ENCODE results near the gene SLC36A3.

Gene SLC36A3

DNA sequence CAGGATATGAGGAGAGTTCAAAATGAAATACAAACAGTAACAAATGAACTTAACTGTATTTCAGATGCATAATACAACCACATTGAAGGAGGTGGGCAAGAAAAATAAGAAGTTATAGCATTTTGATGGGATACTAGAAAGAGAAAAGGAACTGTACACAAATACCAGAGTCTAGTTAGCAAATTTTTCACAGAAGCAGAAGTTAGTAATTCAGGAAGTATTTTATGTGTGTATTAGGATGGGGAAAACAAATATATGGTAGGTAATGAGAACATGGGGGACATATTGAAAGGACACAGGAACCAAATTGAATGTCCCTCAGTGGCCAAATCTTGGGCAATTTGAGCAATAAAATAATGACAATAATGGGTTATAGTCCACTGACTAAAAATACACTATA lies 32.2 kb downstream of the SLC36A3 start:
- DNase-seq (ENCODE audit: low spot score) = no peak
- in situ Hi-C loops (cut with MboI; ENCODE audit: low sequenced_read_pairs, unreplicated experiment) = no loop called here
- TF ChIP-seq, protein P1, sequence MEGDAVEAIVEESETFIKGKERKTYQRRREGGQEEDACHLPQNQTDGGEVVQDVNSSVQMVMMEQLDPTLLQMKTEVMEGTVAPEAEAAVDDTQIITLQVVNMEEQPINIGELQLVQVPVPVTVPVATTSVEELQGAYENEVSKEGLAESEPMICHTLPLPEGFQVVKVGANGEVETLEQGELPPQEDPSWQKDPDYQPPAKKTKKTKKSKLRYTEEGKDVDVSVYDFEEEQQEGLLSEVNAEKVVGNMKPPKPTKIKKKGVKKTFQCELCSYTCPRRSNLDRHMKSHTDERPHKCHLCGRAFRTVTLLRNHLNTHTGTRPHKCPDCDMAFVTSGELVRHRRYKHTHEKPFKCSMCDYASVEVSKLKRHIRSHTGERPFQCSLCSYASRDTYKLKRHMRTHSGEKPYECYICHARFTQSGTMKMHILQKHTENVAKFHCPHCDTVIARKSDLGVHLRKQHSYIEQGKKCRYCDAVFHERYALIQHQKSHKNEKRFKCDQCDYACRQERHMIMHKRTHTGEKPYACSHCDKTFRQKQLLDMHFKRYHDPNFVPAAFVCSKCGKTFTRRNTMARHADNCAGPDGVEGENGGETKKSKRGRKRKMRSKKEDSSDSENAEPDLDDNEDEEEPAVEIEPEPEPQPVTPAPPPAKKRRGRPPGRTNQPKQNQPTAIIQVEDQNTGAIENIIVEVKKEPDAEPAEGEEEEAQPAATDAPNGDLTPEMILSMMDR (IDR thresholded peaks at IDR 0.05; ENCODE audit: borderline replicate concordance, control extremely low read depth, extremely low read depth, insufficient read depth, missing control alignments) = no peak

DNA sequence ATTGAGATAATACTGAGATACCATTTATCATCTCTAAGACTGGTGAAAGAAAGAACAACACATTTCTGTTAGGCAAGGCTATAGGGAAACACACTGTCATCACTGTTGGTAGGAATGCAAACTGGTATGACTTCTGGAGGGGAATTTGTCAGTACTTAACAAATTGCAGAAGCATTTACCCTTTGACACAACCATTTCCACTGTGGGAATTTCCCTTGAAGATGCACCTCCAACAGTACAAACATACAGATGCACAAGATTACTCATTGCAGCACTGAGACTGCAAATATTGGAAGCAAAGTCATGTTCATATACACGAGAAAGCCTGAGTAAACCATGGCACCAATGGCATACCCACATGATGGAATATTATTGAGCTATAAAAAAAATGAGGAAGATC lies 33.0 kb downstream of the SLC36A3 start:
- in situ Hi-C loops (cut with MboI; ENCODE audit: low sequenced_read_pairs, unreplicated experiment) = no loop called here
- TF ChIP-seq, protein P1 (IDR thresholded peaks at IDR 0.05; ENCODE audit: borderline replicate concordance, control extremely low read depth, extremely low read depth, insufficient read depth, missing control alignments) = no peak
- peak; percentile 68 for DNase-seq (ENCODE audit: low spot score)

GRCh38 chr5:151267491-151268260 lies 35.9 kb downstream of the SLC36A3 start:
- in situ Hi-C loops (cut with MboI; ENCODE audit: low sequenced_read_pairs, unreplicated experiment) = no loop called here
- TF ChIP-seq, protein P1 (IDR thresholded peaks at IDR 0.05; ENCODE audit: borderline replicate concordance, control extremely low read depth, extremely low read depth, insufficient read depth, missing control alignments) = no peak
- DNase-seq (ENCODE audit: low spot score) = no peak

- in situ Hi-C loops (cut with MboI; ENCODE audit: low sequenced_read_pairs, unreplicated experiment) = no loop called here
- DNase-seq (ENCODE audit: low spot score) = no peak
- TF ChIP-seq, protein P1 (IDR thresholded peaks at IDR 0.05; ENCODE audit: borderline replicate concordance, control extremely low read depth, extremely low read depth, insufficient read depth, missing control alignments) = no peak
These were observed 39.5 kb downstream of the SLC36A3 start for GRCh38 chr5:151264113-151264512.

GRCh38 chr5:151262532-151262931 lies 41.0 kb downstream of the SLC36A3 start:
- DNase-seq (ENCODE audit: low spot score) = no peak
- TF ChIP-seq, protein P1 (IDR thresholded peaks at IDR 0.05; ENCODE audit: borderline replicate concordance, control extremely low read depth, extremely low read depth, insufficient read depth, missing control alignments) = no peak
- in situ Hi-C loops (cut with MboI; ENCODE audit: low sequenced_read_pairs, unreplicated experiment) = no loop called here

DNA sequence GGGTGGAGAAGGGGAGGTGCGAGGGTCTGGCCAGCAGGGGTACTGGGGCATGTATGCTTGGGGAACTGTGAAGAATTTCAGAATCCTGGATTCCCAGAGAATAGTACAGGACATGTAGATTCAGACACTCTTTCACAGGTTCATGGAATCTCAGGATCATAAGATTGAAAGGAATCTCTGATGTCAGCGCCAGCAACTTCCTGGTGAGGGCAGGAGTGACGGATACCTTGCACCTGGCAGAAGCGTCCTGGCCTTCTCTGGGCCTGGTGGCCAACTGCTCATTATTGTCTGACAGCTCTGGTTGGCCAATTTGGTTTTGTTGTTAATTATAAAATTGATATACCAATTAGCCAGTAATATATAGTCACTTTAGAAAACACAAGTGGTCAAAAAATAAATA lies 43.6 kb downstream of the SLC36A3 start:
- in situ Hi-C loops (cut with MboI; ENCODE audit: low sequenced_read_pairs, unreplicated experiment) = no loop called here
- no peak for DNase-seq (ENCODE audit: low spot score)
- TF ChIP-seq, protein P1 (IDR thresholded peaks at IDR 0.05; ENCODE audit: borderline replicate concordance, control extremely low read depth, extremely low read depth, insufficient read depth, missing control alignments) = no peak
